ENCODE measurements around the gene PKP3.

- TF ChIP-seq, protein P1, sequence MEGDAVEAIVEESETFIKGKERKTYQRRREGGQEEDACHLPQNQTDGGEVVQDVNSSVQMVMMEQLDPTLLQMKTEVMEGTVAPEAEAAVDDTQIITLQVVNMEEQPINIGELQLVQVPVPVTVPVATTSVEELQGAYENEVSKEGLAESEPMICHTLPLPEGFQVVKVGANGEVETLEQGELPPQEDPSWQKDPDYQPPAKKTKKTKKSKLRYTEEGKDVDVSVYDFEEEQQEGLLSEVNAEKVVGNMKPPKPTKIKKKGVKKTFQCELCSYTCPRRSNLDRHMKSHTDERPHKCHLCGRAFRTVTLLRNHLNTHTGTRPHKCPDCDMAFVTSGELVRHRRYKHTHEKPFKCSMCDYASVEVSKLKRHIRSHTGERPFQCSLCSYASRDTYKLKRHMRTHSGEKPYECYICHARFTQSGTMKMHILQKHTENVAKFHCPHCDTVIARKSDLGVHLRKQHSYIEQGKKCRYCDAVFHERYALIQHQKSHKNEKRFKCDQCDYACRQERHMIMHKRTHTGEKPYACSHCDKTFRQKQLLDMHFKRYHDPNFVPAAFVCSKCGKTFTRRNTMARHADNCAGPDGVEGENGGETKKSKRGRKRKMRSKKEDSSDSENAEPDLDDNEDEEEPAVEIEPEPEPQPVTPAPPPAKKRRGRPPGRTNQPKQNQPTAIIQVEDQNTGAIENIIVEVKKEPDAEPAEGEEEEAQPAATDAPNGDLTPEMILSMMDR (IDR thresholded peaks at IDR 0.05), result no peak
- TF ChIP-seq ZFX (IDR thresholded peaks at IDR 0.05; ENCODE audit: borderline replicate concordance), result 0 out of 2 replicates have a peak, but pooled peaks have one; percentile 24
These were observed at the start of gene PKP3 for GRCh38 chr11:394034-394857.
